Fibroblast of peridontal ligament (primary cell): ENCODE data around the gene TRIM2.
A peak's percentile ranks its signal among the peaks of the same experiment; 100 is the strongest.

ENCODE experiments used
- DNase-seq: peaks from one replicate; pipeline ENCODE4 v3.0.0-alpha.2; 2010; ENCODE audit errors: extremely low read depth

TRIM2 gene

DNA sequence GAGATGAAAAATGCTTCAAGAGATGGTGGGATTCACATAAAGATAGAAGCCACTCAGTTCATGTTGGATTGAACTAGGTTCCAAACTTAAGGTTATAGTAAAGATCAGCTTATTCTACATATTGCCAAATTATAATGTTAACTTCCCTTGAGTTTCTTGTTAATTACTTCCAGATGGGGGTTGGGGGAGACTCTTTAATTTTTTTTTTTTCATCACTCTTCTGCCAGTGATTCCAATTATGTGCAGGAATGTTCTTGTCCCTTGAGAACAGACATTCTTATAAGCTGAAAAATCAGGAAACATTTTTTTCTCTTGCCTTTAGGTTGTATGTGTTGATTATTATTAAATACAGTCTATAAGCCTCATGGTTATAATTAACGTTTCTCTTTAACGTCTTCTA is 170.2 kb downstream of the TRIM2 start:
- peak; percentile 85 for DNase-seq

DNA sequence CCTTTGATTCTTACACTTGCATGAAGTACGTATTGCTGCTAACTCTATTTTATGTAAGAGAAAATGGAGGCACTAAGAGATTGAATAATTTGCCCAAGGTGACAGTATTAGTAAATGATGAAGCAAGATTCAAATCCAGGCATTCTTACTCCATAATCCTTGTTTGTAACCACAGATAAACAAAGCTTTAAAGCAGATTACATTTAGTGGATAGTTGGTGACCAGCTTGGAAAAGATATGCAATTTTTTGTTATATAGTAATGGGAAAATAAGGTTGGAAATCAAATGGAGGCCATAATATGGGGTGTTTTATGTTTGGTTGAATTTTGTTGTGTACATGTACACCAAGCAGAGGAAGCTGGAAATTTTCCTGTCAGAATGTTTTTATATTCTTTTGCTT is 171.1 kb downstream of the TRIM2 start:
- peak; percentile 36 for DNase-seq

DNA sequence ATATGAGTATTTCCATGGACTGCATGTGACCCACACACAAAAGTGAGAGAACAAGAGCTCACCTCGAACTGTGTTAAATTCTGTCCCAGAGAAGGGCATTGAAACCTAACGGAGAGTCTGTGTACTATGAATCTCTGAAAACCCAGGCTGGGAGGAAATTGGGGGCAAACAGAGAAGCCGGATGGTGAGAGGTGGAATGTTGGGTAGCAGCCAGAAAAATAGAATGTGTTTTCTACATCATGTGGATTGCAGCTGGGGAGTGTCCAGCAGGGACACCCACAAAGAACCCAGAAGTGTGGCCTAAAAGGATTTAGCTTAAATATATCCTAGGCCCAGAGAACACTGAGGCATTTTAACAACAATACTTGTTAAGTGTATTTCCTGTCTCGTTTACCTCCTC is 178.9 kb downstream of the TRIM2 start:
- DNase-seq = no peak

DNA sequence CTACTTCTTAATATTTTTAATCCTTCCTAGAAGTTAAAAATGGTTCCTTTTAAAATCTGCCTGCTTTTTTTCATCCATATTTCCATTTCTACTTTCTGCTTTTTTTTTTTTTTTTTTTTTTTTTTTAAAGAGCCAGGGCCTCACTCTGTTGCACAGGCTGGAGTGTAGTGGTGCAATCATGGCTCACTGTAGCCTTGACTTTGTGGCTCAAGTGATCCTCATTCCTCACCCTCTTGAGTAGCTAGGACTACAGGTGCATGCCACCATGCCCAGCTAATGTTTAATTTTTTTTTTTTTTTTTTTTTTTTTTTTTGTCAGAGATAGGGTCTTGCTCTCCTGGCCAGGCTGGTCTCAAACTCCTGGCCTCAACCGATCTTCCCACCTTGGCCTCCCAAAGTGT is 179.9 kb downstream of the TRIM2 start:
- DNase-seq = no peak

DNA sequence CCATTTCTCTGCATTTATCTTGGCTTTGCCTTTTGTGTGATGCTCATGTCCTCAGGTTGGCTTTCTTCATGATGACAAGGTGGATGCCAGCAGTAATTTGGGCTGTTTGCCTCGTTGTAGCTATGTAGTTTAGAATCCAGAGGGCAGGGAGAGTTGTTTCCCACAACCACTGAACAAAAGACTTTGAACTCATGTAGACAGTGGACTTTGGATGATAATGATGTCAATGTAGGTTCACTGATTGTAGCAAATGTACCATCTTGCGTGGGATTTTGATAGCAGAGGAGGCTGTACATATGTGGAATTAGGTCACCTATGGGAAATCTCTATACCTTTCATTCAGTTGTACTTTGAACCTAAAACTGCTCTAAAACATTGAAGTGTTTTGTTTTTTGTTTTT is 181.5 kb downstream of the TRIM2 start:
- no peak for DNase-seq

DNA sequence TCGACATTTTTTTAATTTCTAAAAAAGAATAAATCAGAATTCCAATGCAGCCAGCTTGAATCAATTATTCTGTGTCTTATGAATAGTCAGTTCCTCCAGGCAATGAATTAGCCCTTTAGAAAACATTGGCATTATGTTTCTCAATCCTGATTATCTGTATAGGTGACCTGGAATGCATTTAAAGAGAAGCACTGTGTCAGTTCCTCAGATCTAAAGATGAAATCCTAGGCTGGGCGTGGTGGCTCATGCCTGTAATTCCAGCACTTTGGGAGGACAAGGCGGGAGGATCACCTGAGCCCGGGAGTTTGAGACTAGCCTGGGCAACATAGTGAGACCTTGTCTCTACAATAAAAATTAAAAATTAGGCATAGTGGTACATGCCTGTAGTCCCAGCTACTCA is 183.7 kb downstream of the TRIM2 start:
- no peak for DNase-seq
